ENCODE data around the gene RITA1.

The RITA1 gene

GRCh38 chr12:113230315-113231234 lies 45.1 kb downstream of the RITA1 start:
- DNase-seq (ENCODE audit: low read depth) = no peak

GRCh38 chr12:113231235-113232088 lies 45.9 kb downstream of the RITA1 start:
- no peak for DNase-seq (ENCODE audit: low read depth)

GRCh38 chr12:113232089-113232839 lies 46.7 kb downstream of the RITA1 start:
- no peak for DNase-seq (ENCODE audit: low read depth)

GRCh38 chr12:113232840-113233585 lies 47.5 kb downstream of the RITA1 start:
- peak; percentile 48 for DNase-seq (ENCODE audit: low read depth)

- no peak for DNase-seq (ENCODE audit: low read depth)
Measured at GRCh38 chr12:113233967-113234366, 48.4 kb downstream of the RITA1 start.

- DNase-seq (ENCODE audit: low read depth) = no peak
Measured at GRCh38 chr12:113234483-113234882, 49.0 kb downstream of the RITA1 start.

GRCh38 chr12:113235976-113236375 lies 50.5 kb downstream of the RITA1 start:
- DNase-seq (ENCODE audit: low read depth) = no peak

GRCh38 chr12:113236539-113237399 lies 51.2 kb downstream of the RITA1 start:
- DNase-seq (ENCODE audit: low read depth) = no peak

GRCh38 chr12:113237748-113238147 lies 52.2 kb downstream of the RITA1 start:
- no peak for DNase-seq (ENCODE audit: low read depth)

- DNase-seq (ENCODE audit: low read depth) = no peak
Measured at GRCh38 chr12:113238309-113238708, 52.8 kb downstream of the RITA1 start.

- no peak for DNase-seq (ENCODE audit: low read depth)
Measured at GRCh38 chr12:113239288-113239771, 53.8 kb downstream of the RITA1 start.

GRCh38 chr12:113239811-113240331 lies 54.4 kb downstream of the RITA1 start:
- DNase-seq (ENCODE audit: low read depth) = no peak

GRCh38 chr12:113240395-113240794 lies 54.9 kb downstream of the RITA1 start:
- no peak for DNase-seq (ENCODE audit: low read depth)

GRCh38 chr12:113241191-113242025 lies 55.9 kb downstream of the RITA1 start:
- DNase-seq (ENCODE audit: low read depth) = no peak
